ENCODE results near the gene THRB.

The THRB gene

GRCh38 chr3:24211381-24211780 is 283.3 kb downstream of the THRB start:
- no peak for DNase-seq

- peak; percentile 44 for DNase-seq
These were observed 292.6 kb downstream of the THRB start for GRCh38 chr3:24202071-24202470.

- DNase-seq: peak; percentile 51
These were observed 293.3 kb downstream of the THRB start for GRCh38 chr3:24201301-24201700.

GRCh38 chr3:24199775-24200247 is 294.8 kb downstream of the THRB start:
- peak; percentile 71 for DNase-seq

- no peak for DNase-seq
These were observed 295.4 kb downstream of the THRB start for GRCh38 chr3:24199300-24199699.

- DNase-seq: no peak
These were observed 295.9 kb downstream of the THRB start for GRCh38 chr3:24198728-24199127.

- DNase-seq: no peak
These were observed 296.8 kb downstream of the THRB start for GRCh38 chr3:24197809-24198208.

- peak; percentile 87 for DNase-seq
These were observed 298.1 kb downstream of the THRB start for GRCh38 chr3:24196526-24196925.

GRCh38 chr3:24195504-24196230 is 299.0 kb downstream of the THRB start:
- no peak for DNase-seq

- no peak for DNase-seq
These were observed 302.1 kb downstream of the THRB start for GRCh38 chr3:24192469-24193056.

- no peak for DNase-seq
These were observed 302.7 kb downstream of the THRB start for GRCh38 chr3:24191801-24192403.

GRCh38 chr3:24190256-24190655 is 304.4 kb downstream of the THRB start:
- no peak for DNase-seq

- DNase-seq: peak; percentile 67
These were observed 308.8 kb downstream of the THRB start for GRCh38 chr3:24185738-24186384.

GRCh38 chr3:24184528-24185176 is 310.0 kb downstream of the THRB start:
- DNase-seq: no peak

GRCh38 chr3:24182756-24183155 is 311.9 kb downstream of the THRB start:
- DNase-seq: no peak

- DNase-seq: no peak
These were observed 313.4 kb downstream of the THRB start for GRCh38 chr3:24181256-24181655.

GRCh38 chr3:24180616-24181015 is 314.0 kb downstream of the THRB start:
- DNase-seq: no peak

GRCh38 chr3:24177201-24177600 is 317.4 kb downstream of the THRB start:
- no peak for DNase-seq

GRCh38 chr3:24174614-24175013 is 320.0 kb downstream of the THRB start:
- no peak for DNase-seq

GRCh38 chr3:24168977-24169376 is 325.7 kb downstream of the THRB start:
- no peak for DNase-seq

- DNase-seq: no peak
These were observed 327.2 kb downstream of the THRB start for GRCh38 chr3:24167429-24167828.

- DNase-seq: no peak
These were observed 328.1 kb downstream of the THRB start for GRCh38 chr3:24166515-24166914.

GRCh38 chr3:24165603-24165982 is 329.1 kb downstream of the THRB start:
- no peak for DNase-seq
